Measurements from ENCODE around the gene SAA1. TPM values are rescaled to one million over a fixed set of nuclear protein-coding genes. Genes with fewer than 3 reads are reported as not detected.
"Not testable (repeated sequence)": the region's sequence is repeated elsewhere in the genome, so short reads cannot be mapped to it uniquely, and the experiment has no call there.

The SAA1 gene
- total RNA-seq, 2 donors from 2014 or later, result not detected

DNA sequence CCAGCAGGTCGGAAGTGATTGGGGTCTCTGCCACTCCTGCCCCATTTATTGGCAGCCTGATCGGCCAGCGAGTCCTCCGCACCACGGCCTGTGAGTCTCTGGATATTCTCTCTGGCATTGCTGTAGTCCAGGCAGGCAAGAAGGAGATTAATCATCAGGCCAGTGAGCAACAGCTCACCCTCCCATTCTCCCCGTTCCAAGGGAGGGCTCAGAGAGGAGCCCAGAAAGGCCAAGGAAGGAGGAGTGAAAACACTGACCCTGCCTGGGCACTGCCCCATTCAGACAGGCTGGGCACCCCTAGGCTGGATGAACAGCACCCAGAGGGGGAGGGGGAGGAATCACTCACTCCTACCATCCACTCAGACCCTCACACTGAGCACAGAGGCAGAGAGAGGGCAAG lies 20.7 kb upstream of the SAA1 start:
- DNase-seq (no peak), ATAC-seq (no peak)
- Mint-ChIP-seq H3K36me3 (ENCODE audit: low read depth) (peaks cover 3% of the 10 kb centered on the region), H3K27ac (peak overlapping the region; percentile 91), H3K27me3 (peaks cover 10% of the 10 kb centered on the region), H3K4me1 (peaks cover 13% of the 10 kb centered on the region), H3K4me3 (no peak overlapping the region)
- H3K9me3 ChIP-seq (ENCODE audit: control insufficient read depth, low read length, poor library complexity, severe bottlenecking), result peaks cover 3% of the 10 kb centered on the region

DNA sequence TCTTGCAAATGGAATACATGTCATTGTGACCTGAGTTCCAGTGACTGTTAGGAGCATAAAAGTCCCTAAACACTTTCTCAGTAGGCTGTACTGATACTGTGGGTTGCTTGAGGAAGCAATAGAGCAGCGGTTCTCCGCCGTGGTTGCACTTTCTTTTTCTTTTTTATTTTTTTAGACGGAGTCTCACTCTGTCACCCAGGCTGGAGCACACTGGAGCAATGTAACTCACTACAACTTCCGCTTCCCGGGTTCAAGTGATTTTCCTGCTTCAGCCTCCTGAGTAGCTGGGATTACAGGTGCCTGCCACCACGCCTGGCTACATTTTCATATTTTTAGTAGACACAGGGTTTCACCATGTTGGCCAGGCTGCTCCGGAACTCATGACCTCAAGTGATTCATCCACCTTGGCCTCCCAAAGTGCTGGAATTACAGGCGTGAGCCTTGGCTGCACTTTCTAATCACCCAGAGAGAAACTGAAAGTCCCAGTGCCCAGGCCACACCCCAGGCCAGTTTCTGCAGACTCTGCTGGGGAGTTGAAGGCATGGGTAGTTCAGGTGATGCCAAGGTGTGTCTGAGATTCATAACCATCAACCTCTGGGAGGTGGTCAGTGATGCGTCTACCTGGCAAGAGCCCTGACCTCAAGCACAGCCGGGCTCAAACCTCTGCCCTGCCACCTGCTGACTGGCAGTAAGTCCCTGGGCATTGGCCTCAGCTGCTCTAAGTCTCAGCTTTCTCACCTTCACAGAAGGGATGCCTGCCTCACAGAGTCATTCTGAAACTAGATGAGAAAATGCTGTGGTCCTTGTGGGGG lies 19.5 kb upstream of the SAA1 start:
- Mint-ChIP-seq H3K4me1 (peaks cover 13% of the 10 kb centered on the region), H3K27ac (peak overlapping the region; percentile 91), H3K4me3 (peak overlapping the region; percentile 88)
- H3K9me3 ChIP-seq (ENCODE audit: control insufficient read depth, low read length, poor library complexity, severe bottlenecking); H3K36me3 Mint-ChIP-seq (ENCODE audit: low read depth); H3K27me3 Mint-ChIP-seq; DNase-seq: not testable (repeated sequence)
- peak; percentile 81 for ATAC-seq

DNA sequence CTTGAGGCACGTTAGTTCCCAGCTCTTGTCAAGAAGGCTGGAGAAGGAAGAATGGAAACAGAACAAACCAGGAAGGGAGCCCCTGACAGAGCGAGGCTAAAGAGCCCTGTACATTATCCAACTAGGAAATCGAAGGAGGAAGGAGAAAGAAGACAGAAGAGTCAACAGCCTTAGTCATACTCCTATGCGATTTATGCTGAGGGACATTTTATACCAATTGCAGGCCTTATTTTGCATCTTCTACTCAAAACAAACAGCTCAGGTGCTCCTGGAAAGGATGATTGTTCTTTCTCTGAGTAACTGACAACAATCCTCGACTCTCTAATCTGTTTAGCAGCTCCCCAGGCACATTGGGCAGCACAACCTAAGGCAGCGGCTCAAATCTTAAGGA lies 18.9 kb upstream of the SAA1 start:
- H3K27me3 Mint-ChIP-seq, ATAC-seq: not testable (repeated sequence)
- H3K4me3 Mint-ChIP-seq, result peak overlapping the region; percentile 88

DNA sequence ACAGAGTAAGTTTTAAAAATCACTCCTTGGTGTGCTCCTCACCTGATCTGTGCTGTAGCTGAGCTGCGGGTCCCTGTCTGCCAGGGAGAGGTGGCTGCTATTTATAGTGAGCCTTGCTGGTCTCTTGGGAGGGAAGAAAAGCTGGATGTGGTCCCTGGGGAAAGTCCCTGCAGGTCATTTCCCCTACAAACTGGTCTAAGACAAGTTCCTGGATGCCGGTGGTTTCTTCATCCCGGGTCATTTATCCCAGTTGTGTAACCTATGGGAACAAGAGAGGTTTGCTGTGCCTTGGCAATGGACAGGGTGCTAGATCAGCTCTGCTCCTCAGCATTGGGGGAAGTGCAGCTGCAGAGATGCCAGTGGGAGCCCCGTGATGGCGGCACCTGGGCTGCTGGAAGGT lies 17.5 kb upstream of the SAA1 start, which contains the start of gene SAA2:
Gene SAA2 (minus strand): TSS at position 108 of the 400 bp plus-strand sequence. CDS start 657 bp downstream, outside the sequence.
- ATAC-seq (no peak), DNase-seq (no peak)
- Mint-ChIP-seq H3K4me1 (peaks cover 13% of the 10 kb centered on the region), H3K36me3 (ENCODE audit: low read depth) (no peaks in the 10 kb centered on the region), H3K27me3 (peaks cover 6% of the 10 kb centered on the region), H3K4me3 (no peak within 1 kb of the TSS), H3K27ac (no peak within 1 kb of the TSS)
- no peaks in the 10 kb centered on the region for H3K9me3 ChIP-seq (ENCODE audit: control insufficient read depth, low read length, poor library complexity, severe bottlenecking)

More for the DNA sequence above, 18.9 kb upstream of the SAA1 start:
- H3K36me3 Mint-ChIP-seq (ENCODE audit: low read depth); DNase-seq; H3K9me3 ChIP-seq (ENCODE audit: control insufficient read depth, low read length, poor library complexity, severe bottlenecking): not testable (repeated sequence)
- Mint-ChIP-seq H3K27ac (peak overlapping the region; percentile 91), H3K4me1 (peaks cover 13% of the 10 kb centered on the region)

DNA sequence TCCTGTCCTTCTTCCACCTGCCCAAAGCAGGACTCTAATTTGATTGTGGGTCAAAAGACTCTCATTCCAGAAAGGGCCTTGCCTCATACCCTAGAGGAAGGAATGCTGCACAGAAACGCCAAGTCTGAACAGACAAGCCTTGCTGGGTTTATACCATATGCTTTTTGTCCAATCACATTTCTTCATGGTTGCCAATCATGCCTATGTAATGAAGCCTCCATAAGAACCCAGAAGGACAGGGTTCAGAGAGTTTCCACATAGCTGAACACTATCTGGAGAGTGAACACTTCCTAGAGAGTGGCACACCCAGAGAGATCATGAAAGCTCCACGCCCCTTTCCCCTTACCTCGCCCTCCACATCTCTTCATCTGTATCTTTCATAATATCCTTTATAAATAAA lies 12.8 kb upstream of the SAA1 start:
- no peak for DNase-seq
- Mint-ChIP-seq H3K27me3 (peaks cover 16% of the 10 kb centered on the region), H3K4me1 (peaks cover 3% of the 10 kb centered on the region), H3K36me3 (ENCODE audit: low read depth) (no peaks in the 10 kb centered on the region), H3K27ac (peak overlapping the region; percentile 4), H3K4me3 (no peak overlapping the region)
- no peaks in the 10 kb centered on the region for H3K9me3 ChIP-seq (ENCODE audit: control insufficient read depth, low read length, poor library complexity, severe bottlenecking)
- ATAC-seq, result no peak

DNA sequence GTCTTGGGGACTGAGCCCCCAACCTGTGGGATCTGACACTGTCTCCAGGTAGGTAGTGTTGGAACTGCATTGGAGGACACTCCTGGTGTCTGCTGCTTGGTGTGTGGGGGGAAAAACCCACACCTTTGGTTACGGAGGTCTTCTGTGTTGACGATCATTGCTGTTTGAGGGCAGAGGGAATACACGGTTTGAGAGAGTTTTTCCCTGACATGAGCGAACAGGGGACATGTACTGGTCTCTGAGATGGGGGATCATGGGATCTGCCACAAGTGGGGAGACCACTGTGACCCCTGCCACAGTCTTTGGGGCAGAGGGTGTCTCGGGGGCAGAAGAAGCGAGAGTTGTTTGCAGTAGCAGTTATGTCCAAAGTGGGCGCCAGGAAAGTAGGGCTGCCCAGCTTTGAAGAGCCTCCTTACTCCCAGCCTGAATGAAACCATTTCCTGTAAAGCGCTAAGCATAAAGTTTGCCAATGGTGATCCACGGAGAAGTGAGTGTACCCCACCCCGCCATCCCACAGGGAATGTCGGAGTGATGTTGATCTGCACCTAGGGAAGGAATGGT lies 12.2 kb upstream of the SAA1 start:
- Mint-ChIP-seq H3K27ac (peak overlapping the region; percentile 4), H3K27me3 (peaks cover 17% of the 10 kb centered on the region), H3K4me1 (peaks cover 3% of the 10 kb centered on the region), H3K36me3 (ENCODE audit: low read depth) (no peaks in the 10 kb centered on the region), H3K4me3 (no peak overlapping the region)
- ATAC-seq (no peak), DNase-seq (no peak)
- no peaks in the 10 kb centered on the region for H3K9me3 ChIP-seq (ENCODE audit: control insufficient read depth, low read length, poor library complexity, severe bottlenecking)

DNA sequence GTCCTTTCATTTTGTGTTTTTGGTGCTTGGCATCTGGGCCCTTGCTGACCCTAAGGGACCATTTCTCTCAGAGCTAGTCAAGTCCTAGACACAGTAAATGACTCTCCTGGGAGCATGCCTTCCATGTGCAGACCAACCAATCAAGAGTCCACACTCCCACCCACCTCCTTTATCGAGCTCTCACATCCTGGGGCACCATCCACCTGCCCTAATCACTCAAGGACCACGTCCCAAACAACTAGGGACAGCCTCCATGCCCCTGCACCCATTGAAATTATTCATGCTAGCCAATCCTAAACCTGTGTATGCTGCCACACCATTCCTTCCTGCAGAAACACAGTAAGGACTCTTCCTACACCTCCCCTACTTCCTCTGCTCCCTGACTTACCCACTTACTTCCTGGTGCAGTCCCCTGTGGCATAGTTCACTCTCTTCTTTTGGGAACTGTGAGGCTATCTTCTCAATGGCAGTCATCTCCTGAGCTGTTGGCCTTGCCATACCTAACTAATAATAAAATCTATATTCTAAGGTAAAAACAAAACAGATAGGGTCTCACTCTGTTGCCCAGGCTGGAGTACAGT lies 11.2 kb upstream of the SAA1 start:
- H3K4me1 Mint-ChIP-seq, result peaks cover 3% of the 10 kb centered on the region
- peak overlapping the region; percentile 27 for H3K27ac Mint-ChIP-seq
- H3K4me3 Mint-ChIP-seq, result no peak overlapping the region
- H3K9me3 ChIP-seq (ENCODE audit: control insufficient read depth, low read length, poor library complexity, severe bottlenecking), result no peaks in the 10 kb centered on the region
- ATAC-seq (no peak), DNase-seq (no peak)
- H3K36me3 Mint-ChIP-seq (ENCODE audit: low read depth), result no peaks in the 10 kb centered on the region
- H3K27me3 Mint-ChIP-seq, result peaks cover 25% of the 10 kb centered on the region

DNA sequence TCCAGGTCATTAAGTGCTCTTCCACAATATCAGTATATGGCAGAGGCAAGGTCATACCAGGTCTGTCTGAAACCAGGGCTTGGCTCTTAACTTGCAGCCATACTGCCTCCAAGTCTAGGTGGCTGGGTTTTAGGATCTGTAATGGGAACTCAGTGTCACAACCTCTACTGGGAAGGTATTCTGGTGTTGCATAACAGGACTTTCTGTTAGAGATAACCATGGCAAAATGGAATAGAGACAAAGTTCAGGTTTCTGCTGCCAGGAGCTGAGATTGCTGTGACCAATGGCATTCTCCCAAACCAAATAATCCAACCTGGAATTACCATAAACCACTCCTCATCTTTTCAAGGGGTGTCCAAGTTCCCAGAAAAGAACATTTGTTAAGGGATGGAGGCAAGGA lies 6.8 kb upstream of the SAA1 start:
- DNase-seq (no peak), ATAC-seq (no peak)
- Mint-ChIP-seq H3K4me3 (no peak overlapping the region), H3K4me1 (peaks cover 7% of the 10 kb centered on the region), H3K27ac (no peak overlapping the region), H3K27me3 (peaks cover 13% of the 10 kb centered on the region), H3K36me3 (ENCODE audit: low read depth) (peaks cover 2% of the 10 kb centered on the region)
- no peaks in the 10 kb centered on the region for H3K9me3 ChIP-seq (ENCODE audit: control insufficient read depth, low read length, poor library complexity, severe bottlenecking)

DNA sequence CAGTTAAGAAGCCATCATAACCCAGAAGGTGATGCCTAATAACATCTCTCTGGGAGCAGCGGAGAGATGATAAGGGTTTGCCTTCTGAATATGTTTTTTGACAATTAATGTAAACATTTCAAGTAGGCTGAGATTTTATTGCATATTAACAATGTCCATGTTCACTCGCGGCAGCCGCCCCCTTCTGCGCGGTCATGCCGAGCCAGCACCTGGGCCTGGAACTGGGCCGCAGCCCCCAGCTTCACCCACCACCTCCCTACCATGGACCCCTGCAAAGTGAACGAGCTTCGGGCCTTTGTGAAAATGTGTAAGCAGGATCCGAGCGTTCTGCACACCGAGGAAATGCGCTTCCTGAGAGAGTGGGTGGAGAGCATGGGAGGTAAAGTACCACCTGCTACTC lies 4.3 kb upstream of the SAA1 start:
- peaks cover 10% of the 10 kb centered on the region for H3K27me3 Mint-ChIP-seq
- no peak overlapping the region for H3K4me3 Mint-ChIP-seq
- no peaks in the 10 kb centered on the region for H3K9me3 ChIP-seq (ENCODE audit: control insufficient read depth, low read length, poor library complexity, severe bottlenecking)
- peaks cover 11% of the 10 kb centered on the region for H3K4me1 Mint-ChIP-seq
- peaks cover 2% of the 10 kb centered on the region for H3K36me3 Mint-ChIP-seq (ENCODE audit: low read depth)
- no peak for DNase-seq
- ATAC-seq, result no peak
- no peak overlapping the region for H3K27ac Mint-ChIP-seq

DNA sequence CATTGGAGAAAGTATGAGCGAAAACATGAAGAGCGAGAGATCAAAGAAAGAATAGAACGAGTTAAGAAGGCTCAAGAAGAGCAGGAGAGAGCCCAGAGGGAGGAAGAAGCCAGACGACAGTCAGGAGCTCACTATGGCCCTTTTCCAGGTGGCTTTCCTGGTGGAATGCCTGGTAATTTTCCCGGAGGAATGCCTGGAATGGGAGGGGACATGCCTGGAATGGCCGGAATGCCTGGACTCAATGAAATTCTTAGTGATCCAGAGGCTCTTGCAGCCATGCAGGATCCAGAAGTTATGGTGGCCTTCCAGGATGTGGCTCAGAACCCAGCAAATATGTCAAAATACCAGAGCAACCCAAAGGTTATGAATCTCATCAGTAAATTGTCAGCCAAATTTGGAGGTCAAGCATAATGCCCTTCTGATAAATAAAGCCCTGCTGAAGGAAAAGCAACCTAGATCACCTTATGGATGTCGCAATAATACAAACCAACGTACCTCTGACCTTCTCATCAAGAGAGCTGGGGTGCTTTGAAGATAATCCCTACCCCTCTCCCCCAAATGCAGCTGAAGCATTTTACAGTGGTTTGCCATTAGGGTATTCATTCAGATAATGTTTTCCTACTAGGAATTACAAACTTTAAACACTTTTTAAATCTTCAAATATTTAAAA lies 3.2 kb upstream of the SAA1 start:
- not testable (repeated sequence) for ATAC-seq; H3K36me3 Mint-ChIP-seq (ENCODE audit: low read depth); H3K4me3 Mint-ChIP-seq; H3K27ac Mint-ChIP-seq; H3K27me3 Mint-ChIP-seq; H3K9me3 ChIP-seq (ENCODE audit: control insufficient read depth, low read length, poor library complexity, severe bottlenecking); DNase-seq
- peaks cover 11% of the 10 kb centered on the region for H3K4me1 Mint-ChIP-seq

DNA sequence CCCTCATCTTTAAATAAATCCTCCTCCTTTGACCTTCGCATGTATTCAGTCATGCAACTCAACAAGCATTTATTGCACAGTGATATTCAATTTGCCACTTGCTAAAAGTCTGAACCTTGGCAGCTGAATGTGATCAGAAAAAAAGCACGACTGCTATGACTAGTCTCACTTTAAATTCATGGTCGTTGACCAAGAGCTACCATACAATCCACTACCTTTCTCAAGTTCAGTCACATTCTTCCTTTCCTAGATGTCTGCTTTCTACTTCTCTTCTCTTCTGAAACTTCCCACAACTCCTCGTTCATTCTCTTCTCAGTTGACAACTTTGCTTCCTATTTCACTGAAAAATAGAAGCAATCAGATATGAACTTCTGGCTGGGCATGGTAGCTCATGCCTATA lies 2.0 kb upstream of the SAA1 start:
- Mint-ChIP-seq H3K4me3 (no peak overlapping the region), H3K36me3 (ENCODE audit: low read depth) (peaks cover 2% of the 10 kb centered on the region), H3K27ac (no peak overlapping the region), H3K4me1 (peaks cover 15% of the 10 kb centered on the region), H3K27me3 (peaks cover 6% of the 10 kb centered on the region)
- H3K9me3 ChIP-seq (ENCODE audit: control insufficient read depth, low read length, poor library complexity, severe bottlenecking), result no peaks in the 10 kb centered on the region
- DNase-seq (no peak), ATAC-seq (no peak)

DNA sequence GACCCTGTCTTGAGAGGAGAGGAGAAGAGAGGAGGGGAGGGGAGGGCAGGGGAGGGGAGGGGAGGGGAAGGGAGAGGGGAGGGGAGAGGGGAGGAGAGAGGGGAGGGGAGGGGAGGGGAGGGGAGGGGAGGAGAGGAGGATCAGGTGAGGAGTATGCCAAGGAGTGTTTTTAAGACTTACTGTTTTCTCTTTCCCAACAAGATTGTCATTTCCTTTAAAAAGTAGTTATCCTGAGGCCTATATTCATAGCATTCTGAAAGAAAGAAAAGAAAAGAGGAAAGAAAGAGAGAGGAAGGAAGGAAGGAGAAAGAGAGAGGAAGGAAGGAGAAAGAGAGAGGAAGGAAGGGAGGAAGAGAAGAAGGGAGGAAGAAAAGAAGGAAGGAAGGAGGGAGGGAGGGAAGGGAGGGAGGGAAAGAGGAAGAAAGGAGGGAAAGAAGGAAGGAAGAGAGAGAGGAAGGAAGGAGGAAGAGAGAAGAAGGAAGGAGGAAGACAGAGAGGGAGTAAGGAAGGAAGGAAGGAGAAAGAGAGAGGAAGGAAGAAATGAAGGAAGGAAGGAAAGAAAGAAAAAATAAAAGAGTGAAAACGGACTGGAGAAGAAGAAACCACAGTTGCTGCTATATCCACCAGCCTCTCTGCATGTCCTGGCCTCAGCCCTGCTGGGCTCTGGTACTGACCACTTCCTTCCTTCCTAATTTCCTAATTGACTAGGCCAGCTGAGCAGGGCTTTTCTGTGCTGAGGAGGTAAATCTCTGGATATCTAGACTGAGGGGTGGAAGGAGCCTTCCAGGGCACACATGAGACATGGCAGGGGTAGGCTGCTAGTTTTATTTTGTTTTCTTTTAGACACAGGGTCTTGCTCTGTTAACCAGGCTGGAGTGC lies 1.1 kb upstream of the SAA1 start:
- peak overlapping the region; percentile 1 for H3K27ac Mint-ChIP-seq
- H3K9me3 ChIP-seq (ENCODE audit: control insufficient read depth, low read length, poor library complexity, severe bottlenecking), result no peaks in the 10 kb centered on the region

More for the DNA sequence above, 1.1 kb upstream of the SAA1 start:
- Mint-ChIP-seq H3K27me3 (no peaks in the 10 kb centered on the region), H3K4me1 (peaks cover 15% of the 10 kb centered on the region), H3K4me3 (no peak overlapping the region), H3K36me3 (ENCODE audit: low read depth) (peaks cover 2% of the 10 kb centered on the region)
- DNase-seq (no peak), ATAC-seq (no peak)

Data from T-helper 17 cell (primary cell).